HEK293 (cell line): ENCODE measurements around the gene CSF3R.

Experiments
- CTCF ChIA-PET: fragments of 350-600 bp; formaldehyde crosslinking; extraction: SDS; loops from one replicate; lab custom pipeline; 2021; ENCODE audit warnings: antibody characterized with exemption; lab: Yijun Ruan, JAX
- POLR2A ChIA-PET: fragments of 300-600 bp; formaldehyde crosslinking; extraction: SDS; loops from one replicate; lab custom pipeline; 2020; ENCODE audit warnings: antibody characterized with exemption, inconsistent platforms; lab: Yijun Ruan, JAX
- H3K27ac ChIP-seq: fragments of 200-500 bp; sonication (Bioruptor generic); 2 replicates; pipeline ENCODE4 v1.5.1; 2014; ENCODE audit warnings: low read depth, low read length, control low read depth, inconsistent platforms; ENCODE audit errors: extremely low read depth
- H3K36me3 ChIP-seq, 2 experiments: fragments of 200-500 bp in 1 of 2; sonication (Bioruptor generic) in 1 of 2; 1 replicate in 1 of 2; 2 replicates in 1 of 2; pipeline ENCODE4 v1.5.1; 2014 to 2017; ENCODE audit warnings: inconsistent platforms in 2 of 2, low read length in 2 of 2; ENCODE audit not compliant: control insufficient read depth in 2 of 2, insufficient read depth in 1 of 2
- H3K4me1 ChIP-seq: fragments of 200-500 bp; sonication (Bioruptor generic); 2 replicates; pipeline ENCODE4 v1.5.1; 2014; ENCODE audit warnings: mild to moderate bottlenecking, low read length, inconsistent platforms; ENCODE audit not compliant: control insufficient read depth, insufficient read depth
- H3K4me3 ChIP-seq: 2 replicates; pipeline ENCODE4 v1.5.1; 2011; ENCODE audit warnings: low read depth, mild to moderate bottlenecking, control low read depth, low read length, moderate library complexity
- H3K9me3 ChIP-seq: fragments of 200-500 bp; sonication (Bioruptor generic); 2 replicates; pipeline ENCODE4 v1.5.1; 2014; ENCODE audit warnings: low read depth, low read length, inconsistent platforms; ENCODE audit not compliant: control insufficient read depth, insufficient read depth
- FEZF1 ChIP-seq: fragments of 450-650 bp; formaldehyde crosslinking; IDR thresholded peaks from 2 replicates; pipeline ENCODE4 v1.5.1; 2016; ENCODE audit warnings: missing biosample characterization, missing genetic modification characterization
- SCRT2 ChIP-seq: fragments of 450-650 bp; formaldehyde crosslinking; IDR thresholded peaks from 2 replicates; pipeline ENCODE4 v1.5.1; 2016; ENCODE audit warnings: missing biosample characterization, missing genetic modification characterization
- ZBTB17 ChIP-seq: fragments of 450-650 bp; formaldehyde crosslinking; IDR thresholded peaks from 2 replicates; pipeline ENCODE4 v1.5.1; 2016; ENCODE audit warnings: missing biosample characterization, missing genetic modification characterization
- ZFHX2 ChIP-seq: fragments of 450-650 bp; formaldehyde crosslinking; conservative IDR thresholded peaks from 2 replicates; pipeline ENCODE4 v1.5.1; 2016; ENCODE audit warnings: missing biosample characterization, missing genetic modification characterization
- ZIC2 ChIP-seq: fragments of 450-650 bp; formaldehyde crosslinking; IDR thresholded peaks from 2 replicates; pipeline ENCODE4 v1.5.1; 2016; ENCODE audit warnings: missing biosample characterization, missing genetic modification characterization
- ZNF121 ChIP-seq: fragments of 450-650 bp; formaldehyde crosslinking; IDR thresholded peaks from 2 replicates; pipeline ENCODE4 v1.5.1; 2016; ENCODE audit warnings: missing biosample characterization, missing genetic modification characterization
- ZNF280D ChIP-seq: fragments of 450-650 bp; formaldehyde crosslinking; IDR thresholded peaks from 2 replicates; pipeline ENCODE4 v1.5.1; 2016; ENCODE audit warnings: missing biosample characterization, missing genetic modification characterization
- ZNF404 ChIP-seq: fragments of 450-650 bp; formaldehyde crosslinking; IDR thresholded peaks from 2 replicates; pipeline ENCODE4 v1.5.1; 2017; ENCODE audit warnings: missing biosample characterization, missing genetic modification characterization
- ZNF501 ChIP-seq: fragments of 450-650 bp; formaldehyde crosslinking; IDR thresholded peaks from 2 replicates; pipeline ENCODE4 v1.5.1; 2016; ENCODE audit warnings: missing biosample characterization, missing genetic modification characterization
- ZNF560 ChIP-seq: fragments of 450-650 bp; formaldehyde crosslinking; IDR thresholded peaks from 2 replicates; pipeline ENCODE4 v1.5.1; 2017; ENCODE audit warnings: missing biosample characterization, missing genetic modification characterization, borderline replicate concordance
- ZNF639 ChIP-seq: fragments of 450-650 bp; formaldehyde crosslinking; IDR thresholded peaks from 2 replicates; pipeline ENCODE4 v1.5.1; 2016; ENCODE audit warnings: missing biosample characterization, missing genetic modification characterization
- TF ChIP-seq, protein P1 (sequence below): fragments of 450-650 bp; formaldehyde crosslinking; IDR thresholded peaks from 2 replicates; pipeline ENCODE4 v1.5.1; 2017; ENCODE audit warnings: missing biosample characterization, missing genetic modification characterization
- TF ChIP-seq, protein P2 (sequence below): fragments of 450-650 bp; formaldehyde crosslinking; optimal IDR thresholded peaks from 2 replicates; pipeline ENCODE3; 2016; ENCODE audit warnings: missing biosample characterization, mild to moderate bottlenecking, missing genetic modification characterization

The CSF3R gene

GRCh38 chr1:36513676-36514473, 31.2 kb upstream of the CSF3R start (continued):
- TF ChIP-seq, protein P1, sequence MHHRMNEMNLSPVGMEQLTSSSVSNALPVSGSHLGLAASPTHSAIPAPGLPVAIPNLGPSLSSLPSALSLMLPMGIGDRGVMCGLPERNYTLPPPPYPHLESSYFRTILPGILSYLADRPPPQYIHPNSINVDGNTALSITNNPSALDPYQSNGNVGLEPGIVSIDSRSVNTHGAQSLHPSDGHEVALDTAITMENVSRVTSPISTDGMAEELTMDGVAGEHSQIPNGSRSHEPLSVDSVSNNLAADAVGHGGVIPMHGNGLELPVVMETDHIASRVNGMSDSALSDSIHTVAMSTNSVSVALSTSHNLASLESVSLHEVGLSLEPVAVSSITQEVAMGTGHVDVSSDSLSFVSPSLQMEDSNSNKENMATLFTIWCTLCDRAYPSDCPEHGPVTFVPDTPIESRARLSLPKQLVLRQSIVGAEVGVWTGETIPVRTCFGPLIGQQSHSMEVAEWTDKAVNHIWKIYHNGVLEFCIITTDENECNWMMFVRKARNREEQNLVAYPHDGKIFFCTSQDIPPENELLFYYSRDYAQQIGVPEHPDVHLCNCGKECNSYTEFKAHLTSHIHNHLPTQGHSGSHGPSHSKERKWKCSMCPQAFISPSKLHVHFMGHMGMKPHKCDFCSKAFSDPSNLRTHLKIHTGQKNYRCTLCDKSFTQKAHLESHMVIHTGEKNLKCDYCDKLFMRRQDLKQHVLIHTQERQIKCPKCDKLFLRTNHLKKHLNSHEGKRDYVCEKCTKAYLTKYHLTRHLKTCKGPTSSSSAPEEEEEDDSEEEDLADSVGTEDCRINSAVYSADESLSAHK (tag by site-specific recombination) = no peak
- no peak for TF ChIP-seq ZNF280D (tag by site-specific recombination)
- no peak for TF ChIP-seq ZNF639 (tag by site-specific recombination)
- no peak for TF ChIP-seq ZBTB17 (tag by site-specific recombination)
- TF ChIP-seq ZNF404 (tag by site-specific recombination) = no peak
- TF ChIP-seq, protein P2, sequence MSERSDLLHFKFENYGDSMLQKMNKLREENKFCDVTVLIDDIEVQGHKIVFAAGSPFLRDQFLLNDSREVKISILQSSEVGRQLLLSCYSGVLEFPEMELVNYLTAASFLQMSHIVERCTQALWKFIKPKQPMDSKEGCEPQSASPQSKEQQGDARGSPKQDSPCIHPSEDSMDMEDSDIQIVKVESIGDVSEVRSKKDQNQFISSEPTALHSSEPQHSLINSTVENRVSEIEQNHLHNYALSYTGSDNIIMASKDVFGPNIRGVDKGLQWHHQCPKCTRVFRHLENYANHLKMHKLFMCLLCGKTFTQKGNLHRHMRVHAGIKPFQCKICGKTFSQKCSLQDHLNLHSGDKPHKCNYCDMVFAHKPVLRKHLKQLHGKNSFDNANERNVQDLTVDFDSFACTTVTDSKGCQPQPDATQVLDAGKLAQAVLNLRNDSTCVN (tag by site-specific recombination) = no peak

GRCh38 chr1:36512842-36513241, 30.1 kb upstream of the CSF3R start:
- H3K36me3 ChIP-seq = no peaks in the 10 kb centered on the region

DNA sequence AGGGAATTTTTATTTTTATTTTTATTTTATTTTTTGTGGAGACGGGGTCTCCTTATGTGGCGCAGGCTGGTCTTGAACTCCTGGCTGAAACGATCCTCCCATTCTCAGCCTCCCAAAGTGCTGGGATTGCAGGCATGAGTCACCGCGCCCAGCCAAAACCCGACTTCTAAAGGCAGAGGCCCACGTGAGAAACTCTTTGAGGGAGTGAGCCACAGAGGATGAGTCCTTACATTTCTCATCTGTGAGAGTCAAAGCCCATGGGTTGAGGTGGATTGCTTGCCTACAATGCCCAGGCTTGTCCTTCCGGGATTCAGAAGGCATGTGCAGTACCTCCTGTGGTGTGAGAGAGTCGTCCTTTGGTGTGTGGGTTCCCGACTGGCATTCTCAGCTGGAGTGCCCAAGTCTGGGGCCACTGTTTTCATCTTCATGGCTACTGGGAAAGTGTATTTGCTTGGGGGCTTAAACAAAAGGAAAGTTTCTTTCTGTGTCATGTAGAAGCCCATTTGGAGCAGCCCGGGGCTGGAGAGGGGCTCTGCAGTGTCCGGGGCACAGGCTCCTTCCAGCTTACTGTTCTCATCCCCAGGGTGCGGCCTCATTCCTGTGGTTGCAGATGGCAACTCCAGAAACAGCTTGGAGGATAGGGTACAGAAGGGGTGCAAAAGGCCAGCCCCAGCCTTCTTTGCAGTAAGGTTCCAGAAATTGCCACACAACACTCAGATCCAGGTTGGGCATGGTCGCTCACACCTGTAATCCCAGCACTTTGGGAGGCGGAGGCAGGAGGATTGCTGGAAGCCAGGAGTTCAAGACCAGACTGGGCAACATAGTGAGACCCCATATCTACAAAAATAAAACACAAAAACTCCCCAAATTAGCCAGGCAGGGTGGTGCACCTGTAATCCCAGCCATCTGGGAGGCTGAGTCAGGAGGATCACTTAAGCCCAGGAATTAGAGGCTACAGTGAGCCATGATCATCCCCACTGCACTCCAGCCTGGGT, 29.4 kb upstream of the CSF3R start:
- Histone ChIP-seq H3K36me3 (no peaks in the 10 kb centered on the region), H3K9me3 (no peaks in the 10 kb centered on the region), H3K4me1 (no peaks in the 10 kb centered on the region), H3K4me3 (no peak overlapping the region), H3K27ac (no peak overlapping the region)
- ChIA-PET CTCF (no interaction called here), POLR2A (no interaction called here)
- TF ChIP-seq ZIC2 (tag by site-specific recombination) (peak; percentile 52), ZNF121 (peak; percentile 93), ZNF560 (no peak)

More at GRCh38 chr1:36512842-36513241, 30.1 kb upstream of the CSF3R start:
- no peak overlapping the region for H3K27ac ChIP-seq
- POLR2A ChIA-PET = no interaction called here
- CTCF ChIA-PET = interaction anchor here (1.0 kb wide), 1 partner anchor 37 kb away, joined by 4 read pairs; no protein-coding TSS in a partner anchor
- no peaks in the 10 kb centered on the region for H3K9me3 ChIP-seq
- no peaks in the 10 kb centered on the region for H3K4me1 ChIP-seq
- 0 out of 2 replicates have a peak, but pooled peaks have one; percentile 13 for TF ChIP-seq SCRT2 (tag by site-specific recombination)
- 0 out of 2 replicates have a peak, but pooled peaks have one; percentile 22 for TF ChIP-seq FEZF1 (tag by site-specific recombination)
- TF ChIP-seq ZFHX2 (tag by site-specific recombination) = 0 out of 2 replicates have a peak, but pooled peaks have one; percentile 12
- TF ChIP-seq ZNF501 = no peak
- H3K4me3 ChIP-seq = no peak overlapping the region
